GM18508 (cell line): Measurements from ENCODE around the gene MMP19.
A peak's percentile ranks its signal among the peaks of the same experiment; 100 is the strongest.

Source experiments
- ATAC-seq: cut with Tn5 transposase; IDR thresholded peaks from one replicate; pipeline ENCODE4 v1.9.1; 2021; ENCODE audit warnings: moderate number of reproducible peaks; ENCODE audit not compliant: insufficient read depth, unreplicated experiment

The MMP19 gene

GRCh38 chr12:55817345-55818139, 25.2 kb downstream of the MMP19 start, which contains the start of the genes ORMDL2 and SARNP:
TSS of gene ORMDL2 (plus strand) at chr12:55818041. CDS start at chr12:55819000, 959 bp downstream.
TSS of gene SARNP (minus strand) at chr12:55817724. CDS start at chr12:55817701, 23 bp downstream.
- ATAC-seq: peak; percentile 94

- no peak for ATAC-seq
Measured at GRCh38 chr12:55816881-55817344, 25.8 kb downstream of the MMP19 start.

GRCh38 chr12:55815473-55815872, 27.3 kb downstream of the MMP19 start:
- no peak for ATAC-seq

- ATAC-seq: no peak
Measured at GRCh38 chr12:55814257-55814656, 28.5 kb downstream of the MMP19 start.

DNA sequence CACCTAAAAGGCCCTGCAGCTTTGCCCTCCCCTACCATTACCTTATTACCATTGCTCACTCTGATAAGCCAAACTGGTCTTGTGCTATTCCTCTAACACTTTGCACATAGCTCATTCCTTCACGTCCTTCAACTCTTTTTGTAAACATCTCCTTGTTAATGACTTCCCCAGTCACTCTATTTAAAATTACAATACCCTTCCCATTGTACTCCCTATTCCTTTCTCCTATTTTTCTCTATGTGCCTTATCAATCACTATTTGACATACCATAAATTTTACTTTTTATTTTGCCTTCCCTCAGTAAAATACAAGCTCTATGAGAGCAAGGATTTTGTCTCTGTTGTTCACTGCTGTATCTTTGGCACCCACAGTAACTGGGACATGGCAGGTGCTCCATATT, 30.6 kb downstream of the MMP19 start:
- ATAC-seq: no peak

- ATAC-seq: no peak
Measured at GRCh38 chr12:55809274-55809673, 33.5 kb downstream of the MMP19 start.

- no peak for ATAC-seq
Measured at GRCh38 chr12:55806982-55807381, 35.8 kb downstream of the MMP19 start.

- ATAC-seq: no peak
Measured at GRCh38 chr12:55797550-55797949, 45.2 kb downstream of the MMP19 start.

DNA sequence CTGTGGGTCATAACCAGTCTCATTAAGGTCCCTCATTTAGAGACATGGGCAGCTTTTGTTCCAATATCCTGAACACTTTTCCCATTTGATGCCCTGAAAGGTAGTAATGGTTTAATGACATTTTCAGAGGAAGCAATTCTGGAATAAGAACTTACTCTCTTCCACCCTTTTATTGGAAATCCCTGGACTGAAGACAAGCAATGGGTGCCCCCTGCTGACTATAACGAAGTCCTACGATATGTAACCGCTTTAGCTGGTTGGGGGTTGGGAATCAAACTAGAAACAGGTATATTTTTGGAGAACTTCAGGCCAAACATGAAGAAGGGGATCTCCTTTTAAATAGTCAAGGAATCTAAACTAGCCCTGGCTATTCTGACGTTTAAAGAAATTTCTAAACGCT, 45.7 kb downstream of the MMP19 start:
- ATAC-seq: no peak

DNA sequence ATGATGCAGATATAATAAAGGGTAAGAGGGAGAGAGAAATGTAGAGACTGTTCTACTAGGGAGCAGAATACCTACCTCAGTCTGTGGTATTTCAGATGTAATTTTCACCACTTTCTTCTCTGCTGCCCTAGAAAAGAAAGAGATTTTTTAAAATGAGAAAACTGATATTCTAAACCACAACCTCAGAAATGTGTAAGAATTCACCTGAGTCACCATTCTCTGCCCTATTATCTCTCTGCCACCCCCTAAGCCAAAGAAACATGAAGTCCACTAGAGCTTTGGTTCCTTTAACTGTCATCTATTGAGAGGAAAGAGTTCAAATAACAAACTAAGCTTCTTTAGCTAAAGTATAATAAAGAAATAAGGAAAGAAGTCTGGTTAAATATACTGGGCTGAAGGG, 46.8 kb downstream of the MMP19 start:
- no peak for ATAC-seq

- ATAC-seq: no peak
Measured at GRCh38 chr12:55789893-55790292, 52.8 kb downstream of the MMP19 start.

DNA sequence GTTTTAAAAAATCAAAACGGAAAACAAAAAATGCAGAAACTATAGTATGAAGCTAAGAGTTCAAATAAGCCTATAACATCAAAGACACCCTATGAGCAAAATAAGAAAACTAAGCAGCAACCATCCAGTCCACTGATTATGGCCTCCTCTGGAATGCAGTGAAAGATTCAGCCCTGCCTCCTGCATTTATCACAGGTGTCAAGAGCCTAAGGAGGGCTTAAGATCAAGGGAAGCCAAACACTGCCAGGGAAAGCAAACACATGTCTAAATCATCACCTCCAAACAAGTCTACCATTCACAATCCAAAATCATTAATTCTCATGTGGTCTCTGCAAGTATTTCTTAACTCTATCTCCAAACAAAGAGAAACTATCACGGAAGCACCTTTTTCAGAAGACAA, 53.6 kb downstream of the MMP19 start:
- no peak for ATAC-seq

DNA sequence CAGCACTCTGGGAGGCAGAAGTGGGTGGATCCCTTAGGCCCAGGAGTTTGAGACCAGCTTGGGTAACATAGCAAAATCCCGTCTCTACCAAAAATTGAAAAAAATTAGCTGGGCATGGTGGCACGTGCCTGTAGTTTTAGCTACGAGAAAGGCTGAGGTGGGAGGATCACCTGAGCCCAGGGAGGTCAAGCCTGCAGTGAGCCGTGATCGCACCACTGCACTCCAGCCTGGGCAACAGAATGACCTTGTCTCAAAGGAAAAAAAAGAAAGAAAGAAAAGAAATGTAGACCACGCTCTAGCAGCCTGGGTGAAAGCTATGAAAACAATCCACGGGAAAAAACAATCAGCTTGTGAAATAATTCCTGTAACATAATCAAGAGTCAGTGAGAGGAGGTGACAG, 54.2 kb downstream of the MMP19 start:
- no peak for ATAC-seq
